Occipital lobe (tissue), 2 donors: ENCODE measurements around the gene CACNA1S. TPM values are rescaled to one million over a fixed set of nuclear protein-coding genes. Genes with fewer than 3 reads are reported as not detected.

Source experiments
- DNase-seq: peaks from one replicate; lab custom pipeline; 2025; lab: John Stamatoyannopoulos, UW
- total RNA-seq: library from RNA; depleted of rRNA; stranded (reverse); fragments of >200 nt; gene quantifications from one replicate; pipeline ENCODE4 v1.2.3, GENCODE V29; 2014

The CACNA1S gene
- total RNA-seq, 1 donor from 2014 or later, result under 0.01 TPM

DNA sequence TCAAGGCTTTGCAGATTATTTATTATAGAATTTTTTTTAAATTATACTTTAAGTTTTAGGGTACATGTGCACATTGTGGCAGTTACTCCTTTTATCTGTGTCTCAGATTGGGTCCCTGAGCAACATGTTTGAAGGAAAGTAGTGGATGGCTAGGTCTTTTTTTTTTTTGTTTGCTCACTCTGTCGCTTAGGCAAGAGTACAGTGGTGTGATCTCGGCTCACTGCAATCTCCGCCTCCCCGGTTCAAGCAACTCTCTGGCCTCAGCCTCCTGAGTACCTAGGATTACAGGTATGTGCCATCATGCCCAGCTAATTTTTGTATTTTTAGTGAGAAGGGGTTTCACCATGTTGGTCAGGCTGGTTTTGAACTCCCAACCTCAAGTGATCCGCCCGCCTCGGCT lies 49.1 kb downstream of the CACNA1S start:
- no peak for DNase-seq

DNA sequence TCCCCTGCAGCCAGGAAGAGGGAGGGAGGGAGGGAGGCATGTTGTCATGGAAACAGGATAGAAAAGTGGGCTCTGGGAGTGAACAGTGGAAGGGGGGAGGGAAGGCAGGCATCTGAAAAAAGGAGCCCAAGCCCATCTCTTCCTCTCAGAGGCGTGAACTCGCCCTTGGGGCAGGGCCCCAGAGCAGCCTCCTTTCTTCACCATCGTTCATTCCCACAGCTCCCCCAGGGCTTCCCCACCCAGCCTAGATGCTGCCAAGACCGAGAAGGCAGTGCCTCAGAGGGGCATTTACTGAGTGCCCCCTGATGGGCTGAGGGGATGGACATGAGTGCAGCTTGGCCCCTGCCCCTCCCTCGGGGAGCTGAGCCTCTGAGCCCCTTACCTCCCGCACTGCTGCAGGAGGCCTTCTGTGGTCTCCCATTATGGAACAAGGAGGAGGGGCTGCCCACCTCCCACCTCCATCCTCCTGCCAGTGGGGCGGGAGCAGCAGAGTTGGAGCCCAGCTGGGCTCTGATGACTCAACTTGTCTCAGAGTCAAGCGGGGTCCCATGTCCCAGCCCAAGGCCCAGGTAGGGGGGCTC lies 49.6 kb downstream of the CACNA1S start:
- DNase-seq, result no peak

DNA sequence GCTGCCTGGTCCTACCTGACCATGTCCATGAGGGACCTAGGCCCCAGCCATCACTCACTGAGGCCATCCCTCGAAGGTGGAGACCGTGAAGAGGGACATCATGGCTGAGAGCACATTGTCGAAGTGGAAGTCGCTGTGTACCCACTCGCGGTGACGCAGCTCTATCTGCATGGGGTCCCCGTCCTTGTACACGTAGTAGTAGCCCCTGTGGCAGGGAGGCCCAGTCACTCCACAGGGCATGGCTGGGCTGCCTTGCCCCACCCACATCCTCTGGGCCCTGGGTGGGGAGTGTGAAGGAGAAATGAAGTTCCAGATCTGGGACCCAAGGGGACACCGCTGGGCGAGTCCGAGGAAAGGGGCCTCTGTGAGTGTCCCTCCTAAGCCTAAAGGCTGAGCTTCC lies 50.3 kb downstream of the CACNA1S start:
- no peak for DNase-seq

DNA sequence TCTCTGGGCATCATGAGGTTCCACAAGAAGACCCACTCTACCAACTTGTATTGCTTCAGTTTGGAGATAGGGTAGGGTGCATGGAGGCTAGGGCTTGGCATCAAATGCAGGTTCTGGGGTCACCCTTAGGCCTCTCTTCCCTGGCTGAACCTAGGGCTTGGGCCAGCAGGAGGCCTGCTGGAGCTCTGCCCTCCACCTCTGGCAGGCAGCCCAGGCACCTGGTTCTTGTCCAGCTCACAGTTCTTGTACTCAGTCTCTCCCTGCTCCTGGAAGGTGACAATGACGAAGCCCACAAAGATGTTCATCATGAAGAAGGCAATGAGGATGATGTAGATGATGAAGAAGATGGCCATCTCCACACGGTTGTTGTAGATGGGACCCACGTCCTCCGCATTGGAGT lies 51.2 kb downstream of the CACNA1S start:
- DNase-seq, result no peak

DNA sequence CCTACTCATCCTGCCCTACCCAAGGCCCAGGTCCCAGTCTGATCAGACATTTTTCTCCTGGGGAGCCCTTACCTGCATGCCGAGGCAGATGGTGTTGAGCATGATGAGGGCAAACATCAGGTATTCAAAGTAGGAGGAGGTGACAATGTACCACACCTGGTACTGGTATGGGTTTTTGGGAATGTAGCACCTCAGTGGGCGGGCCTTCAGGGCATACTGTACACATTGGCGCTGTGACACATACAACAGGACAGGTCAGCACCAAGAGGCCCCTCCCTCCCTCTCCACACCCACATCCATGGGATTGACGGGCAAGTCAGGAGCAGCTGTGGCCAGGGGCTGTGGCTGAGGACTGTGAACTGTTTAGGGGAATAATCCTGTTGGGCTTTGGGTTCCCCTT lies 51.6 kb downstream of the CACNA1S start:
- no peak for DNase-seq

DNA sequence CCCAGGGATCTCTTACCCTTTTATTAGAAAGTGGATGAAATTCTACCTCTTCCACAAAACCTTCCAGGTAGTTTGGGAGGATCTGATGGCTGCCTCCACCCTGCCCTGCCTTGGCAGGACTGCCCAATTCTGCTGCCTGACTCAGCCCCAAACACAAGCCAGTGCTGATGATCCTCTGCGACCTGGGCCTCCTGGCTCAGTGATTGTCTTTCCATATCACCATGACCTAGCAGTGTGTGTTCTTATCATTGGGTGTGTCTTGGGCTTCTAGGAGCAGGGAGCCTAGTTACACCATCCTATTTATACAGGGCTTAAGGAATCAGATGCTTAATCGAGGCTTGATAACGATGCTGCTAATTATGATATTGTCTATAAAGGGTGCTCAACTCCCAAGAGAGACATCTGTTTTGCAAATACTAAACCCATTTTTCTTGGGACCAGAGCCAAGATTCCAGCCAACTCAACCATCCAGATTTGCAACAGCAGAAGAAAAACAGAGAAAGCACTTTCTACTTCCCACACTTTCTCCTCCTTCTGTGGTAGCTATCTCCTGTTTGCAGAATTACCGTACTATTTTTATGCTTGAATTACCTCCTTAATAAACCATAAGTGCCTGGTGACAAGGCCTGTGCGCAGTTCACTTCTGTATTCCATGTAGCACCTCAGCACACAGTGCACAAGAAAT lies 52.2 kb downstream of the CACNA1S start:
- no peak for DNase-seq

DNA sequence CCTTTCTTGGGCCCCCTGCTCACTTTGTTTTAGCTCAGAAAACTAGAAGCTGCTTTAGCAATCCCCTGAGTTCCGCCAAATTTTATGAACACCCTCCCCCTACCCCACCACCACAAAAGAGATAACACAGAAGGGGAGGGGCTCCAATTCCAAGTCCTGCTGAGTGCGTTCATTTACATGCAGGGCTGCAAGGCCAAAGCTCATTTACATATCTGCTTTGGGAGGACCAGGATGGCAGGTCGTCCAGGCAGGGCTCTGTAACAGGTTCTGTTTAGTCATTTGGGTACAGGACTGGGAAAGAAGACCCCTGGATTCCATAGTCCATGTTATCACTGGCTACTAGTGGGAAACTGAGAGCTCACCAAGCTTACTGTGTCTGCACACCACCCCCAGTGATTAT lies 52.8 kb downstream of the CACNA1S start:
- DNase-seq, result no peak

DNA sequence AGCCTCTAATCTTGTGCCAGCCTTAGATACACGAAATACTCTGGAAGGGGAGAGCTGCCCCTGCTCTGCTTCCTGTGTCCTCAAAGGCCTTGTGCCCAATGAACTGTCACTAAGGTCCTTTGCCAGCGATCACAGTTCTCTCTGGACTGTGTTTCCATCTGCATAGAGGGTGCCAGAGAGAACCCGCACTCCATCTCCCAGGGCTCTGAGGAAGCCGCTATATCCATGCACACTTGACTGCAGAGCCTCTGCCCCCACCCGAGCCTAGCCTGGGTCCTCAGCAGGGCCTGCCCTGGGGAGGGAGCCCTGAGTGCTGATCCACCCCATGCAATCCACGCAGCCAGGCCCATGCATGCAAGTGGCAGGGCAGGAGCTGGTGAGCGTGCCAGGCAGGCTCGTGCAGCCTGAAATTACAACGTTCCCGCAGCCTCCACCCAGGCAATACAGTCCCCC lies 58.1 kb downstream of the CACNA1S start:
- DNase-seq, result no peak

DNA sequence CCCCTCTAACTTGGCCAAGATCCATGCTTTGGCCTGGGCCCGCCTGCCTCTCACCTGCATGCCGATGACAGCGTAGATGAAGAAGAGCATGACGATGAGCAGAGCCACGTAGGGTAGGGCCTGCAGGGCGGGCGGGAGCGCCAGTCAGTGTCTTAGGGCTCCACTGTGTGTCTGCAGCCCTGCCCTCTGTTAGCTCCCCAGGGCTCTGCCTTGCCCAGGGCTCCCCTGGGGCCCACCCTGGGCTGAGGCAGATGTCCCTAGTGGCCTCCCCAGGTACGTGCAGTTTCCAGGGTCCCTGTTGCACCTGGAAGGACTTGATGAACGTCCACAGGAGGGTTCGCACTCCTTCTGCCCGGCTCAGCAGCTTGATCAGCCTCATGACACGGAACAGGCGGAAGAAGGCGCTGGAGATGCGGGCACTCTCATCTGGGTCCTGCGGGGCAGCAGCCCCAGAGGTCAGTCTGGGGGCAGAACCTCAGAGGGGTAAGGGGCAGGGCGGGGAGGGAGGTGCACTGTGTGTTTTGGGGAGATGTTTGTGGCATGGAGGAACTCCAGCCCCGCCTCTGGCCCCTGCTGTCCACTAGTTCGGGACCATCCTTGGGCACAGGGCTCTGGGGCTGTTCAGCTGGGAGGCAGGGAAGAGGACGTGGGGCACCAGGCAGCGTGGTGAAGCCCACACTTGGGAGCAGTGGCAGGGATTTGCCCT lies 58.9 kb downstream of the CACNA1S start:
- DNase-seq, result no peak

DNA sequence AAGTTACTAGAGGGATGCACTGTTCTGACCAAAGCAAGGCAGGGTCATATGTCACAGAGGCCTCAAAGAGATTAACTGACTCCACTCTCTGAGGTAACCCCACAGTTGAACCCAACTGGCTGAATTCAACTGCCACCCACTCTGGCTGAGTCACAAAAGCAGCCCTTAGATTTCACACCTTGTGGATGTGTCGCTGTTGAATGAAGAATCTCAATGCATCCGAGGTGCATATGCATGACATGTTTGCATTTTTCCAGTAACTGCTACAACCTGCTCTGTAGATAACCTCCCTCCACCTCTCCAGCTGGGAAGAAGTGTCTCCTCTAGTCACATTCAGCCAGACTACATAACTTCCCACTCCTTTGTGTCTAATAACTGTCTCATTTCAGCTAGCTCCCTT lies 60.8 kb downstream of the CACNA1S start:
- peak; percentile 39 for DNase-seq

DNA sequence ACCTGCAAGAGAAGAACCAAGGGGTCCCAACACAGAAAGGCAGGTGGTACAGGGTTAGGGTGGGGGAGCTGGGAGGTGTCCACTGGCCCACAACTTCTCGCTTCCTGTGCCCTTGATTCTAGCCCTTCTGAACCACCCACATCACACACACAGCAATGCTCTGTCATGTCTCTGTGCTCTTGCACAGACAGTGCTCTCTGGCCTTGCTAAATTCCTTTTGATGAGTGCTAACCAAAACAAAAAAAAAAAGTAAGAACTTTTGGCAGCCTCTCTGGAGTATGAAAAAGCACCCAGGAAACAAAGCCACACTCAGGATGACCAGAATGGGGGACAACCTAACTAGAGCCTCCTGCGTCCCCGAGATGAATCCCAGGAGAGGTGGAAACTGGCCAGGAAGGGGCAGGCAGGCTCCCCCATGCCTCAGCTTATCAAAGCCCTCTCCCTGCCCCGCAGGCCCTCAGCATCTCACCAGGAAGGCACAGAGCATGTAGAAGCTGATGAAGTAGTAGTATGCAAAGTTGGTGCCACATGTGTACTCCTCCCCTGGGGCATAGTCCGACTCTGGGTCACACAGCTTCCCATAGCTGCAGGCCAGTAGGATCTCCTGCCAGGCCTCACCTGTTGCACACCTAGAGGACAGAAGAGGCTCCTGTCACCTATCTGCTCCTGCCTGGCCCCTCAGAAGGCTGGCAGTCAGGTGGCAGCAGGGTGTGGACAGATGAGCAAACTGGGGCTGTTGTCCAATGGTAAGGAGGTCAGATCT lies 61.5 kb downstream of the CACNA1S start:
- DNase-seq, result no peak

DNA sequence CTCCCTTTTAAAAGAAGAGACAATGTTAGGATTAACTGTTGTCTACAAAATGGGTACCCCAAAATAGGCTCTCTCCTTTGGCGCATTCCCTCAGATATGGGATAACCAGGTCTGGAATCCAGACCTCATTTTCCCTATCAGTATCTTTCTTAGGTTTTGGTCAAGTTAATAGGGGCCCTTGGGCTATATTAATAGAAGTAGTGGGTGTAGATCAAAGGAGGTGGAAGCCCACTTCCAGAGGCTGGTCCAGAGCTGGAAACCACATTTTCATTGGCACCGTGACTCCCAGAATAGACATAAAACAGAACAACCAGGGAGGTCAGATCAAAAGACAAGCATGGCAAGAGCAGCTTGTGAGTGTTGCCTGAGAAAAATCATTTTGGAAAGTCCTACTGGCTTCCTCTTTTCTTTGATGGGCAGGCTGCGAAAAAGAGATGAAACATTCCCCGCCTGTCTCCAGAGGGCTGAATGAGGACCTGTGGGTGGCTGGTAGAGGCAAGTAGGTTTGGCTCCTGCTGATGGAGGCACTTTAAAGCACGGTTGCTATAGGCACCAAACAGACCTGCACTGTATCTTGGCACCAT lies 62.9 kb downstream of the CACNA1S start:
- DNase-seq, result no peak

DNA sequence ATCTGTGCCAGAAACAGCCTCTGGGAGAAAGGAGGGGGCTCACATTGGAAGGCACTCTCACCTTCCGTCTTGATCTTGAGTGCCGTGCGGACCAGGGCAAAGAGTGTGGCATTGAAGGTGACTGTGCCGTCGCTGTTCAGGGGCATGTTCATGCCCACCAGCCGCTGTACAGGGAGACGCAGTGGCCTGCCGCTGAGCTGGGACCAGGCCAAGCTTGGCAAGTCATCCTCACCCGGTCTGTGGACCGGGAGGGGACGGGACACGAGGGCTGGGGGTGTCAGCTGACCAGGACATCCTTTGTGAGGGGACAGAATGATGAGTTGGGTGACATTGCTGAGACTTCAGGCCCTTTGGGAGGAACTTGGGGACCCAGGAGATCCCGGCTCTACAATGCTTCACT lies 63.7 kb downstream of the CACNA1S start:
- DNase-seq, result no peak

DNA sequence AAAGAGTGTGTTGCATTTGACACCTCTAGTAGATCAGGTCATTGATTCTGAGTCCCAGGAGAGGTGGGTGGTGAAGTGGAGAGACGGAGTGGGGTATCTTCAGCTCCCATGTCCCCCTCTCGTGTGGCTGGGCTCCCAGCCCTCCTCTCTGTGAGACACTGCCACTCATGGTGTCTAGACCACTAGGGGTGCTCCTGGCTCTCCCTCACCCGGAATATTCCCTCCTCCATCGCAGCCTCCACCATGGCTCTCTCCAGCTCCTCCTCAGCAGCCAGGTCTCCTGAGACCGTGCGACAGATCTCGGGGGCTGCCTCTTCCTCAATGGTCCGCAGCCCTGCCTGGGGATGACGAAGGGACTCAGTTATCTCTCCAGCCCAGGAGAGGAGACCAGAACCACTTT lies 68.1 kb downstream of the CACNA1S start:
- DNase-seq, result no peak

DNA sequence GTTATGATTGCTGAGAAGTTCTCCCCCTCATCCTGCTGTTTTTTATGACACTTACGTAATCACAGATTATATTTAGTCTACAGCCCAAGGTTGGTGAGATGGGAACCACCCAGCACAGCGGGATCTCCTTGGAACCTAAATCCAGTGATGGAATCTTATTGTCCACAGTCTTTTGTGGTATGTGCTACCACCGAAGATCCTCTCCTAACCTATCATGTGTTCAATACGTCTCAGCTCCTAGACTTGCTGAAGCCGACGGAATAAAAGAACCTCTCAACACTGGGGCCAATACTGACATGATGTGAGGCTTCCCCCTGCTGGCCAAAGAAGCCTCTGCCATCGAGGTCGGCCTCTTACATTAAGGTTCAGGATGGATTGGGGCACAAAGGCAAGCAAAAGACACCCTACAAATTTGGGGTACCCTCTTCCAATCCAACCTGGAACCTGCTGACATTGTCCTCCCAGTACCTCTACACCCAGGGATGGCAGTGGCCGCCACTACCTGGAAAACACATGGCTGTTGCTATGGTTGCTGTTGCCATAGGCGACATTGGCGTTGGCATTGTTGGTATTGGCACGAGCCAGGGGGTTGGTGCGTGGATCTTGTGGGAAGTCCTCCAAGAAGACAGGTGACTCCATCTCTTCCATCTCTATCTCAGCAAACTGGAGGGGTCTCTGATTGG lies 69.3 kb downstream of the CACNA1S start:
- peak; percentile 36 for DNase-seq

DNA sequence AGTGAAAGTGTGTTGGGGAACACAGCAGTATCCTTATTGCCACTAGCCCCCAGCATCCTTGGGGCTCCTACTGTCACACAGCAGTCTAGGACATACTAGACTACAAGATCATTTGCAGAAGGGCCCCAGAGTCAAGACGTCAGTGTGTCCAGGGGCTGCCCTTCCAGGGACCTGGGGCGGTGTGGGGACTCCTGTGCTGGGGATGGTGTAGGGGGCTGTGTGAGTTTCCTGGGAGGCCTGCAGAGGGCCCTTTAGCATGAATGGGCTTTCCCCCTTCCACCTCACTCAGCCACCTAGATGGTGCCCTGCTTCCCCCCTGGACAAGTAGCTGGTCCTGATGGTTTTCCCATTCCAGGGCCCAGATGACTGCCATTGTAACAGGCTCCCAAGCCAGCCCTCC lies 71.2 kb downstream of the CACNA1S start:
- DNase-seq, result no peak

DNA sequence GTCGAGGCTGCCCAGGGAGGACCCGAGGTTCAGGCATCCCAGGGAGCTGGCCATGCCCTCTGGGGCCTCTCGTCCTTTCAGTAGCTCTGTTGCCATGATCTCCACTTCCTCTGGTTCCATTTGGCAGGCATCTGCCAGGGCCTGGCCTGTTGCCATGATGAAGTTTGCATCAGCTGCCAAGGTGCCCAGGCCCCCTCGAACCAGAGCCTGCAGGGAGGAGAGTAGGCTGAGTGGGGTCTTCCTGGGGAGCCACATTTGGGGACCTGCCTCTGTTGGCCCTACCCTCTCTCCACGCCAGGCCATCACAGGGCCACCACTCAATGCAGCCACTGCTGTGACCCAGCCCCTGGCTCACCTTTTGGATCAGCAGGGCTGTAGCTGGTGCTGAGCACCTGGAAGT lies 72.3 kb downstream of the CACNA1S start:
- DNase-seq, result no peak

DNA sequence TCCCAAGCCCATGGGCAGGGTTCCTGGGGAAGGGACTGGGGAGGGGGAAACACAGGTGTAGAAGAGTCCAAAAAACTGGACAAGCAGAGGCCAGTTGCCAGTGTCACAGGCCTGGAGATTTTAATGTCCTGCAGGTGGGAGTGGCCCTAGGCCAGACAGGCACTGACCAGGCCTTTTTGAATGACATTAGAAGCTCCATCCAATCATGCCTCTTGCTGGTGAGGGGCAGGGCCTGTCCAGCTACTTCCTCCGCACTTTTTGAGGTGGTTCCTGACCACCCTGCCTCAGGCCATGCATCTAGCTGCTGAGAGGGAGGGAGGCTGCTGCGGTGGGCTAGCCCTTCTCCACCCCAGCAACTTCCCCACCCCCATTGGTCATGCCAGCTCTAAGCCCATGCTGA lies 72.8 kb downstream of the CACNA1S start:
- DNase-seq, result no peak

DNA sequence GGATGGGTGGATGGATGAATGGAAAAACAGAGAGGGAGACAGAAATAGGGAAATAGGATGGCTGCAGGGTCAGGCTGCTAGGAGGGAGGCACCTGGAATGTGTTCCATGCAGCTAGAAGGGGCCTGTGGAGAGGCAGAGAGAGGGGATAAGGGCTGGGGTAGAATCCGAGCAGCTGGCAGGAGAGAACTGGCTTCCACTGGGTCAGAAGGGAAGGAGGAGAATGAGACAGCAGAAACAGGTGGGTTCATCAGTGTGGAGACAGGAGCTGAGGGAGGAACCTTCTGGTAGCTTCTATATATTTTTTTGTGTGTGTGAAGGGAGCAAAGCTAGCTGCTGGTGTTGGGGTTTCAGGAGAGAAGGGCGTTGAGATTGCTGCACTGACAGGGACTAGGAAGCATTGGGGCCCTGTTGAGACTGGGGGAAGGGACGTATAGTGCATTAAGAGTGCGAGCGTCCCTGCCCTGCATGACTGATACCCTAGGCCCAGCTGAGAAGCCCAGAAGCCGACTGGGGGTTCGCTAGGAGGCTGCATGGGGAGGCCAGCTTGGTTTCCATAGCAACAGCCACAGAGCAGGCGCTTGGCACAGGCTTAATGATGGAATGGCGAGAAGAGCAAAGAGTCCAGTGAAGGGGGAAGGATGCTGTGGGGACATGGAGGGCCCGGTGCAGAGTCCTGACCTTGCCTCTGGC lies 73.9 kb downstream of the CACNA1S start:
- no peak for DNase-seq

DNA sequence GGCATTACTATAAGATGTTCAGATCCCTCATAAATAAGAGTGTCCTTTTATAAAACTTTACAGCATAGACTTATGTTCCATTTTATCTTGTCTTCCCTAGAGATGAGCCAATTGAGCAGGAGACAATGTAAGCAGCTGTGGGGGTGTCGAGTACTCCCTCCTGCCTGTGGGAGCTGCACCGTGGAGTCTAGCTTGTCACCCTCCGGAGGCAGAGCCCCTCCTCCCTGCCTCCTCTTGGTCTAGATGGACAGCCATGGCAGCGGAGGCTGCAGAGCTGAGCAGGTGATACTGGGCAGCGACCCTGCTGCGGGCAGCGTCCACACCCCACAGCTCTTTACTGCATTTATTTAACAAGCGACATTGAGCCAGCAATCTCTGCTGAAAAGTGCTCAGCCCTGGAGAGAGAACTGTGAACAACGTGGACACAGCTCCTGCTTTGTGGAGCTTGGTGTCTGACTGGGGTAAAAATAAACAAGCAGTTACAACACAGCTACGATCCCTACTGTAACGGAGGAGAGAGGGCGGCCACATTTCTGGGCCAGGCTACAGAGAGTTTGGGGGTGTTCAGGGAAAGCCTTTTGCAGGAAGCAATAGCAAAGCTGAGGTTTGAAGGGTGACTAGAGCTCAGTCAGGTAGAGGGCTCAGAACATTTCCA lies 75.9 kb downstream of the CACNA1S start:
- no peak for DNase-seq
